Astrocyte (in vitro differentiated cells and primary cell): ENCODE measurements around the gene CTNND2.

Source experiments
- EZH2 ChIP-seq: IDR thresholded peaks from 2 replicates; pipeline ENCODE4 v1.6.1; 2012; ENCODE audit warnings: mild to moderate bottlenecking, low read length, inconsistent platforms; ENCODE audit not compliant: insufficient read depth
- TF ChIP-seq, protein P1 (sequence below): IDR thresholded peaks from 2 replicates; pipeline ENCODE4 v1.5.1; 2011; ENCODE audit warnings: low read depth, mild to moderate bottlenecking, inconsistent platforms, low read length, moderate library complexity; ENCODE audit not compliant: insufficient read depth

DNA sequence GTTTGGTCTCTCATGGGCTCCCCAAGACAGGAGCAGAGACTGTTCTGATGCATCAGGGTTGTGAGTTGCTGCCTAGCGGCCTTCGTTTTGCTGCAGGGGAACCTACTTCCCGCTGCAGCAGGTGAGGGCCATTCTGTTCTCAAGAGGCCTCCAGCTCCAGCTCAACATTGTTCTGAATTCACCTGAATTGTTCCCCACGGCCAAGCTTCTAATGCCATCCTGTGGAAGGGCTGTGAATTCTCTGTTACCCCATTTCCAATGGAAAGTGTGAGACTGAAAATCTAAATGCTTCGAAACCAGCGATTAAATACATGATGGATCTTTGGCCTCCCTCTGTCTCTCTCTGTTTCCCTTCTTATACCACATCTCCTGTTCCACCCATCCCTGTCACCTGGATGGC, 794.1 kb downstream of the CTNND2 start:
- TF ChIP-seq, protein P1, sequence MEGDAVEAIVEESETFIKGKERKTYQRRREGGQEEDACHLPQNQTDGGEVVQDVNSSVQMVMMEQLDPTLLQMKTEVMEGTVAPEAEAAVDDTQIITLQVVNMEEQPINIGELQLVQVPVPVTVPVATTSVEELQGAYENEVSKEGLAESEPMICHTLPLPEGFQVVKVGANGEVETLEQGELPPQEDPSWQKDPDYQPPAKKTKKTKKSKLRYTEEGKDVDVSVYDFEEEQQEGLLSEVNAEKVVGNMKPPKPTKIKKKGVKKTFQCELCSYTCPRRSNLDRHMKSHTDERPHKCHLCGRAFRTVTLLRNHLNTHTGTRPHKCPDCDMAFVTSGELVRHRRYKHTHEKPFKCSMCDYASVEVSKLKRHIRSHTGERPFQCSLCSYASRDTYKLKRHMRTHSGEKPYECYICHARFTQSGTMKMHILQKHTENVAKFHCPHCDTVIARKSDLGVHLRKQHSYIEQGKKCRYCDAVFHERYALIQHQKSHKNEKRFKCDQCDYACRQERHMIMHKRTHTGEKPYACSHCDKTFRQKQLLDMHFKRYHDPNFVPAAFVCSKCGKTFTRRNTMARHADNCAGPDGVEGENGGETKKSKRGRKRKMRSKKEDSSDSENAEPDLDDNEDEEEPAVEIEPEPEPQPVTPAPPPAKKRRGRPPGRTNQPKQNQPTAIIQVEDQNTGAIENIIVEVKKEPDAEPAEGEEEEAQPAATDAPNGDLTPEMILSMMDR: no peak
- TF ChIP-seq EZH2: no peak
